Kidney (tissue), 14 donors: ENCODE data around the gene EXPH5. TPM values are rescaled to one million over a fixed set of nuclear protein-coding genes. Genes with fewer than 3 reads are reported as not detected.

Experiments used
- DNase-seq, 5 donors: peaks; one replicate each; pipeline ENCODE4 v3.0.0-alpha.2; 2013 to 2020
- FAIRE-seq: peaks from 2 replicates; lab custom pipeline; 2012; peaks lifted over from hg19 to GRCh38; lab: Jason Lieb, UNC
- H3K27ac ChIP-seq, 2 donors: one replicate each; pipeline ENCODE4 v1.7.0; 2013; ENCODE audit warnings: low read depth in 2 of 2, low read length in 2 of 2, inconsistent platforms in 1 of 2
- H3K27me3 ChIP-seq: one replicate; pipeline ENCODE4 v1.7.1; 2013; ENCODE audit warnings: low read length, inconsistent platforms; ENCODE audit not compliant: control insufficient read depth, insufficient read depth
- H3K36me3 ChIP-seq, 3 donors: one replicate each; pipeline versions ENCODE4 v1.7.0 to v1.7.1; 2013; ENCODE audit warnings: low read length in 3 of 3, control low read depth in 1 of 3, inconsistent platforms in 1 of 3; ENCODE audit not compliant: insufficient read depth in 3 of 3, control insufficient read depth in 2 of 3
- H3K4me1 ChIP-seq, 3 donors: one replicate each; pipeline versions ENCODE4 v1.7.0 to v1.7.1; 2013; ENCODE audit warnings: low read length in 3 of 3, inconsistent platforms in 1 of 3, low read depth in 1 of 3; ENCODE audit not compliant: control insufficient read depth in 2 of 3, insufficient read depth in 2 of 3
- H3K4me3 ChIP-seq, 3 donors: one replicate each; pipeline versions ENCODE4 v1.7.0 to v1.8.1; 2013; ENCODE audit warnings: low read length in 3 of 3, control low read depth in 1 of 3, inconsistent platforms in 1 of 3
- H3K9ac ChIP-seq, 3 donors: one replicate each; pipeline versions ENCODE4 v1.7.0 to v1.7.1; 2013; ENCODE audit warnings: low read length in 3 of 3, control low read depth in 1 of 3, inconsistent platforms in 1 of 3
- H3K9me3 ChIP-seq, 3 donors: one replicate each; pipeline versions ENCODE4 v1.7.0 to v1.7.1; 2013; ENCODE audit warnings: low read length in 3 of 3, control low read depth in 1 of 3, inconsistent platforms in 1 of 3; ENCODE audit not compliant: control insufficient read depth in 2 of 3, insufficient read depth in 1 of 3
- CTCF ChIP-seq: IDR thresholded peaks from 3 replicates; pipeline ENCODE4 v1.5.1; 2012; ENCODE audit warnings: mild to moderate bottlenecking, moderate library complexity, borderline replicate concordance; ENCODE audit not compliant: insufficient read depth; ENCODE audit errors: extremely low read depth
- intact Hi-C: fragments of 100-400 bp; cut with DNase I; formaldehyde crosslinking; loops from one replicate; pipeline ENCODE4 v1.11.1; 2022
- polyA plus RNA-seq: library from polyadenylated mRNA; stranded (reverse); fragments of 350-450 nt; fragmentation: Illumina TruSeq; extraction: RNeasy Lipid Tissue Mini Kit (QIAGEN cat#74804); gene quantifications from one replicate; pipeline ENCODE4 v1.2.3, GENCODE V29; 2014; ENCODE audit warnings: low read depth, low replicate concordance; ENCODE audit not compliant: insufficient read depth
- total RNA-seq: library from RNA; stranded (reverse); fragmentation: NEBNext Ultra II Directional; extraction: Animal tissue kit (Norgen Biotek cat#: 25700); gene quantifications from one replicate; pipeline ENCODE4 v1.2.1, GENCODE V29; 2021
- donor health status: control.
- donor health status: control.
- donor health status: control.
- donor health status: control.
- donor health status: control.
- donor health status: DM: yes; HTN: yes; CAD: no.
- donor health status: Normal renal cell carcinoma (clear cell type).

The EXPH5 gene
- total and polyA plus RNA-seq, 2 donors from 2014 or later = 2.2 to 9.5 TPM

DNA sequence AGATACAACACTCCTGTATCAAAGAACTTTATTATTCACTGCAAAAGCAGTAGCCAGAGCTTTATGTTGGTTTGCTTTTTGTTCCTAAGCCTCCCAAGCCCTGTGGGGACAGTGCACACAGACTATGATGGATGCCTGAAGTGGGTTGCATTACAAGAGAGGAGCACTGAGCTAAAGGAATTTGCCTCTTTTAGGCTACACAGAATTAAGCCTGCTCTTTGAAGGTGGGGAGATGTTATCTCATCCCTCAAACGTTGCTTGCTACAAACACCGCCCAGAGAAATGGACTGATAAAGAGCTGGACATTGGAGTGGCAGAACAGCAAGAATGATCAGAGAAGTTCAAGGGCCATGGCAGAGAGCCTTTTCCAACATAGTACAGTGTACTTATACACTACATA is 92.8 kb downstream of the EXPH5 start:
- no peak for TF ChIP-seq CTCF
- H3K4me1 ChIP-seq = peaks cover 0 to 5% (median 4%) of the 10 kb centered on the region in 3 donors
- DNase-seq (no peak), FAIRE-seq (no peak)
- H3K9ac ChIP-seq = no peak overlapping the region
- no peaks in the 10 kb centered on the region for H3K36me3 ChIP-seq
- intact Hi-C loops = no loop called here
- H3K27me3 ChIP-seq = no peaks in the 10 kb centered on the region
- H3K27ac ChIP-seq = peak overlapping the region in 1 of 2 donors; percentile 57
- no peak overlapping the region for H3K4me3 ChIP-seq
- no peaks in the 10 kb centered on the region for H3K9me3 ChIP-seq

DNA sequence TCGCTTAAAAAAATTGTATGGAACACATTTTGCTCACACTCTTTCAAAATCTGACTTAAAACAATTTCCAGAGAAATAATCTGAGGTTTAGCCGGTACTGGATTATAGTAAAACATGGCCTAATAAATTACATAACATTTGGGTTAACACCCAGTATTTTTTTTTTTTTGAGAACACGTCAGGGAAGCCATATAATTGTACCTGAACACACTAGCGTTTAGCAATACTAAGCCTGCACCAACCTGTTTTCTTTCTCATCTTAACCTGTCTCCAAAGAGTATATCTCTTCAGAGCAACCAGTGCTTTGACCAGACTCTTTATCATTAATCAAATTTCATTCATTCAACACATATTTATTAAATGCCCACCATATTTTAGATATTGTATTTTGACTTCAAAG is 93.4 kb downstream of the EXPH5 start:
- H3K9ac ChIP-seq = no peak overlapping the region
- no peaks in the 10 kb centered on the region for H3K9me3 ChIP-seq
- H3K27ac ChIP-seq = peak overlapping the region in 1 of 2 donors; percentile 17
- intact Hi-C loops = no loop called here
- no peaks in the 10 kb centered on the region for H3K27me3 ChIP-seq
- no peak for FAIRE-seq
- H3K4me3 ChIP-seq = no peak overlapping the region
- peaks cover 0 to 5% (median 4%) of the 10 kb centered on the region in 3 donors for H3K4me1 ChIP-seq
- no peaks in the 10 kb centered on the region for H3K36me3 ChIP-seq
- DNase-seq = no peak
- TF ChIP-seq CTCF = no peak

GRCh38 chr11:108498816-108499408 is 94.7 kb downstream of the EXPH5 start:
- H3K27ac ChIP-seq = peak overlapping the region; percentile 97 to 100
- DNase-seq (peak in 3 of 5 donors; percentile 7 to 73 (median 63)), FAIRE-seq (no peak)
- H3K4me3 ChIP-seq = peak overlapping the region; percentile 60 to 80 (median 68)
- no peak for TF ChIP-seq CTCF
- H3K36me3 ChIP-seq = no peaks in the 10 kb centered on the region
- no peaks in the 10 kb centered on the region for H3K9me3 ChIP-seq
- H3K4me1 ChIP-seq = peaks cover 0 to 10% (median 4%) of the 10 kb centered on the region in 3 donors
- H3K9ac ChIP-seq = peak overlapping the region; percentile 41 to 82 (median 67)
- intact Hi-C loops = no loop called here
- no peaks in the 10 kb centered on the region for H3K27me3 ChIP-seq
